ENCODE data around the gene NCK2.

NCK2 gene

GRCh38 chr2:105936954-105937353 is 192.2 kb downstream of the NCK2 start:
- peaks cover 0 to 4% of the 10 kb centered on the region in 2 donors for H3K9me3 ChIP-seq (ENCODE audit: control insufficient read depth in 1 of 2, low read length in 2 of 2)
- no peaks in the 10 kb centered on the region for H3K36me3 ChIP-seq (ENCODE audit: control insufficient read depth in 1 of 2, insufficient read depth in 2 of 2, low read length in 2 of 2)
- no peak overlapping the region for H3K9ac ChIP-seq (ENCODE audit: low read depth in 1 of 2, low read length in 2 of 2)
- no peak overlapping the region for H3K4me3 ChIP-seq (ENCODE audit: low read depth in 1 of 2, low read length in 2 of 2)
- H3K27ac ChIP-seq (ENCODE audit: low read depth, low read length) = no peak overlapping the region
- peaks cover 0 to 4% of the 10 kb centered on the region in 2 donors for H3K4me1 ChIP-seq (ENCODE audit: control insufficient read depth in 1 of 2, insufficient read depth in 2 of 2, low read length in 2 of 2)
- H3K27me3 ChIP-seq (ENCODE audit: control insufficient read depth in 1 of 2, insufficient read depth in 2 of 2, low read length in 2 of 2) = no peaks in the 10 kb centered on the region

- no peak overlapping the region for H3K9ac ChIP-seq (ENCODE audit: low read depth in 1 of 2, low read length in 2 of 2)
- H3K4me1 ChIP-seq (ENCODE audit: control insufficient read depth in 1 of 2, insufficient read depth in 2 of 2, low read length in 2 of 2) = peaks cover 0 to 4% of the 10 kb centered on the region in 2 donors
- no peaks in the 10 kb centered on the region for H3K36me3 ChIP-seq (ENCODE audit: control insufficient read depth in 1 of 2, insufficient read depth in 2 of 2, low read length in 2 of 2)
- H3K27me3 ChIP-seq (ENCODE audit: control insufficient read depth in 1 of 2, insufficient read depth in 2 of 2, low read length in 2 of 2) = no peaks in the 10 kb centered on the region
- no peak overlapping the region for H3K27ac ChIP-seq (ENCODE audit: low read depth, low read length)
- no peak overlapping the region for H3K4me3 ChIP-seq (ENCODE audit: low read depth in 1 of 2, low read length in 2 of 2)
- peaks cover 0 to 4% of the 10 kb centered on the region in 2 donors for H3K9me3 ChIP-seq (ENCODE audit: control insufficient read depth in 1 of 2, low read length in 2 of 2)
Measured at GRCh38 chr2:105937498-105938097, 192.9 kb downstream of the NCK2 start.

All from duodenal mucosa (tissue), 2 donors.